Activated T-cell treated with anti-CD3 and anti-CD28 coated beads for 4 hours (primary cell): Measurements from ENCODE around the gene RGS3.
"Not testable (repeated sequence)": the region's sequence is repeated elsewhere in the genome, so short reads cannot be mapped to it uniquely, and the experiment has no call there.

Experiments used
- DNase-seq: peaks from one replicate; pipeline ENCODE4 v3.0.0-alpha.2; 2020

The RGS3 gene

GRCh38 chr9:113467183-113467582, 3.7 kb downstream of the RGS3 start:
- DNase-seq, result no peak

GRCh38 chr9:113468716-113469448, 5.4 kb downstream of the RGS3 start:
- DNase-seq, result no peak

DNA sequence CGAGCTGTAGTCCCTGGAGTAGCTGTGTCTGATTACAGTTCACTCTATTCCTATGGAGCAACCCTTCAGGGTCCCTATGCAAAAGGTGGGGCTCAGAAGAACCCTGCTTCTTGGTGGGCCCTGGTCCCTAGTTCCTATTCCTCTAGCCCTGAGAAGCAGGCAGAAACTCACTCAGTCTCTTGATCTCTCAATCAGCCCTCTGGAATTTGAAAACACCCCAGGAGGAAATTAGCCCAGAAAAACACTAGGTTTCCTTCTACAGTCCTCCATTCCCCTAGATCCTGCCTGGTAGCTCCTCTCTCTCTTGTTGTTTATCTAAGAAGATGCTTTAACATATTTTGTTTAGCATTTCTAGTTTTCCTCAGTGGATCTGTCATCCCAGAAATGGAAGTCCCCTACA, 7.6 kb downstream of the RGS3 start:
- no peak for DNase-seq

DNA sequence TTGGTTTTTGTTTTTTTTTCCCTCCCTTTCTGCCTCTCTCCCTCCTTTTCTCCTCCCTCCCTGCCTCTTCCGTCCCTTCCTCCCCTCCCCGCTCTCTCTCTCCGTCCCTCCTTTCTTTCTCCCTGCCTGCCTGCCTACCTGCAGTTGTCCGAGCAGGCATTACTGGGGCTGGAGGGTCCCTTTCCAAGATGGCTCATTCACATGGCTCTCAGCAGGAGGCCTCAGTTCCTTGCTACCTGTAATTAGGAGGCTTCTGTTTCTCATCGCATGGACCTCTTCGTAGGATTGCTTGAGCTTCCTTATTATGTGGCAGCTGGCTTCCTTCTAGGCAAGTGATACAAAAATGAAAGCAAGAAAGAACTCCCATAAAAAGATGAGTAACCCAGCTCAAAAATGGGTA, 8.0 kb downstream of the RGS3 start:
- no peak for DNase-seq

GRCh38 chr9:113472199-113472598, 8.7 kb downstream of the RGS3 start:
- DNase-seq, result no peak

- no peak for DNase-seq
Observed at GRCh38 chr9:113474360-113475028, 11.0 kb downstream of the RGS3 start.

GRCh38 chr9:113475031-113475430, 11.5 kb downstream of the RGS3 start:
- DNase-seq, result no peak

GRCh38 chr9:113475992-113476391, 12.5 kb downstream of the RGS3 start:
- DNase-seq, result no peak

- no peak for DNase-seq
Observed at GRCh38 chr9:113476511-113476916, 13.0 kb downstream of the RGS3 start.

DNA sequence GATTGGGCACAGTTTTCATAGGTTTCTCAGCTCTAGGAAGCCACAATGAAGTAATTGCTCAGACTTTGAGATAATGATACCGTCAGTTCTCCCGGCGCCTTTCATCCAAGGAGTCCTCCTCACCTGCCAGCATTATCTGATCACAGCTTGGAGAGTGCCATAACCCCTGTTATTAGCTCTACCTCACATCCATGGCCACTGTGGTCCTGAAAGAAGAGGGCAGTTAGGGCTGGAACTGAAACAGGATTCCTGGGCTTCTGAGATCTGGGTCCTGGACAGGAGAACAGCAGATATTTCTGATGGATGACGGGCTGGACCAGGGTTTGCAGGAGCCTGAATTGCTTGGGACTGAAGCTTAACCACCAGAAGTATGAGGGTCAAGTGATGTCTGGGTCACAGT, 13.5 kb downstream of the RGS3 start:
- no peak for DNase-seq

DNA sequence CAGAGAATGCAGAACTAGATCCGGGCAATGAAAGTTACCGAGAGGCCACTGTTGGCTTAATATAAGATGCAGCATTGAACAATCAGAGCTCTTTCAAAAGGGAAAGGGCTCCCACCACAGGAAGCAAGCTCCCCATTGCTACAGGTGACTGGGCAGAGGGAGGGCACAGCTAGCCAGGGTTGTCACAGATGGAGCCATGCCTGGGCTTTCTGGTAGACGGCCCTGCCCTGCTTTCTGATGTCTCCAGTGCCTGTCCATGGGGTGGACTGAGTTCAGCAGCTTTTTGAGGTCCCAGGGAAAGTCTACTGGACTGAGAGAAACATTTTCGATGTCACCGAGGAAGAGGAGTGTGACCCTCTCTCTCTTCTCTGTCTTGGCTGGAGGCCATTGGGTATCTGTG, 14.1 kb downstream of the RGS3 start:
- DNase-seq, result no peak

- DNase-seq, result peak; percentile 5
Observed at GRCh38 chr9:113479174-113479621, 15.7 kb downstream of the RGS3 start.

DNA sequence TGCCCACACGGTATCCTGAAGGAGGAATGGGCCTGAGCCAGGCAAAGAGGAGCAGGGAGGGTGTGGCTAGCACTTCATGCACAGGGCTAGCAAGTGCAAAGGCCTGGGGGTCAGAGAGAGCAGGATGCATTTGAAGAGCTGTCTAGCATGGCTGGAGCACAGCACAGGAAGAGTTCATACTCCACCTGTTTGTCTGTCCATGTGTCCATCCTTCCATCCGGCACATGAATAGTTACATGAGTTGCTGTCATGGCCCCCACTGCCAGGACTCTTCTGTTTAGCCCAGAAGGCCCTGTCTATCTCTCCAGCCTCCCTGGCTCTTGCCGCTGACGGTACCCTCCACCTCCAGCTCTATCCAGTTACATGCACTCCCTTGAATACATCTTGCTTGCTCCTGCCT, 17.1 kb downstream of the RGS3 start:
- no peak for DNase-seq

DNA sequence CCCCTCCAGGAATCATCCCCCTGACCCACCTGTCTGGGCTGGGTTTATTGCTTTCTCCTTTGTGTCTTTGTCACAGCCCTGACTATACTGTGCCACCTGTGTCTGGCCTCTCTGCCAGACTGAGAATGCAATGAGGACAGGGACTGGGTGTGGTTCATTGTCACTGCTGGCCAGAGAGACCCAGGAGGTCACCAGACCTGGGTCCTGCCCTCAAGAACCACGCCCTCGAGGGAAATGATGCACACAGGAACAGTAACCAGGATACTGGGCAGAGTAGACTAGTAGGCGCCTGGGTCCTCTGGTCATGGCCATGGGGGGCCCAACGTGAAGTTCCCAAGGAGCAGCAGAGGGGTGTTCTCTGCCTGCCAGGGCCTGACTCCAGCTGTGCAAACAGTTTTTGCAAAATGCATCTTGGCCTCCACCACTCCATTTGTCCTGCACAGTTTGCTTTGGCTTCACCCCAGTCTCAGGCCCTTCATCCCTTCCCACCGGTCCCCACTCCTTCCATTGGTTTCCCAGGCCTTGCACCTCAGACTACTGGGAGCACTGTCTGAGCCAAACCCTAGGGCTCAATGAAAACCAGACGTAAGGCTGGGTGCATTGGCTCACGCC, 17.8 kb downstream of the RGS3 start:
- DNase-seq, result no peak

- DNase-seq, result no peak
Observed at GRCh38 chr9:113482341-113482740, 18.8 kb downstream of the RGS3 start.

GRCh38 chr9:113482991-113483675, 19.6 kb downstream of the RGS3 start:
- no peak for DNase-seq

DNA sequence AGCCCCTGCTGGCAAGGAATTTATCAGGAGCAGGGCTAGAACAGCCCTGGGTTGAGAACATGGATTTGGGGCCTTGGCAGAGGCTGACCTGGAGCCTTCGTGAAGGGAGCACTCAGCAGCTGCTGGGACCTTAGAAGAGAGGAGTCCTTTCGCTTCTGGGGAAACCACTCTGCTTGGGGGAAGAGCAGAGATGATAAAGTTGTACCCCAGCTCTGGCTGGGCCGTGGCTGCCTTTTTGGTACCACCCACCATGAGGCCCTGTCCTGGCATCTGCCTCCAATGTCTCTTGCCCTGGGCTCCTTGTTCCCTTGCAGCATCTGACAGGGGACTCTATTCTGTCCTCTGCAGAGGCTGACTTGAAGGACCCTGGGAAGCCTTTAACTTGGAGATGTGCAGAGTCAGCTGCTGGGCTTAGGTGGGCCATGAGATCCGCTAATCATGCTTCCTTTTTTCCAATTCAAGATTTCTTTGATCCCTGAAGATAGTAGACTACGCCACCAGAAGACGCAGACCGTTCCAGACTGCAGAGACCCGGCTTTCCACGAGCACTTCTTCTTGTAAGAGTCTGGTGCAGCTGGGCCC, 20.2 kb downstream of the RGS3 start:
- DNase-seq, result no peak

- no peak for DNase-seq
Observed at GRCh38 chr9:113484258-113484730, 20.8 kb downstream of the RGS3 start.

GRCh38 chr9:113485761-113486115, 22.2 kb downstream of the RGS3 start:
- no peak for DNase-seq

GRCh38 chr9:113486327-113486726, 22.8 kb downstream of the RGS3 start:
- no peak for DNase-seq

GRCh38 chr9:113488071-113488470, 24.5 kb downstream of the RGS3 start:
- DNase-seq, result no peak

DNA sequence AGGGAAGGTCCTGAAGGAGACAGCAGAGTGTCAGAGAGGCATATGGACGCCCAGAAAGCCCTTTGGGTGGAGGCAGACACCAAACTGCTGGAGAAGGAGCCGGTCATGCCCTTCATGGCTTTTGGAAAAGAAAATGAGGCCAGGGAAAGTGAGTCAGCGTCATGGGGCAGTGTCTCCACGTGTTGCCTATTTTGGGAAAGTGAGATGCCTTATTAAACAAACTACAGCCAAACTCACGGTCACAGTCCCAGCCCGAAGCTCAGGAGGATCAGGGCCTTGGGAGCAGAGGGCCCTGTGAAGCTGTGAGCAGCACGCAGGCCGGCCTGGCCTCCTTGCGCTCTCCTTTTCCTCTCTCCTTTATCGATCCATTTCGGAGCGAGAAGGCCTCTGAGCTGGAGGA, 25.0 kb downstream of the RGS3 start:
- DNase-seq, result no peak

DNA sequence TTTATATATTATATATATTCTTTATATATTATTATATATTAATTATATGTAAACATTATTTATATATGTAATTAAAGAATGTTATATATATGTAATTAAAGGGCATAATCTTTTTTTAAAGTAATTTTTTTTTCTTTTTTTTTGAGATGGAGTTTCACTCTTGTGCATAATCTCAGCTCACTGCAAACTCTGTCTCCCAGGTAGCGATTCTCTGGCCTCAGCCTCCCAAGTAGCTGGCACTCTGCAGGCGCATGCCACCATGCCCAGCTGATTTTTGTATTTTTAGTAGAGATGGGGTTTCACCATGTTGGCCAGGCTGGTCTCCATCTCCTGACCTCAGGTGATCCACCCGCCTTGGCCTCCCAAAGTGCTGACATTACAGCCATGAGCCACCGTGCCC, 27.6 kb downstream of the RGS3 start:
- DNase-seq, result not testable (repeated sequence)
